ENCODE results near the gene NEK11. TPM values are rescaled to one million over a fixed set of nuclear protein-coding genes. Genes with fewer than 3 reads are reported as not detected.
A peak's percentile ranks its signal among the peaks of the same experiment; 100 is the strongest.

NEK11 gene
- total and polyA plus RNA-seq, 9 of the 15 experiments (the other 6 are each of a cell fraction or from before 2014, with no cell fraction given) = 0.28 to 1.5 (median 0.87) TPM

DNA sequence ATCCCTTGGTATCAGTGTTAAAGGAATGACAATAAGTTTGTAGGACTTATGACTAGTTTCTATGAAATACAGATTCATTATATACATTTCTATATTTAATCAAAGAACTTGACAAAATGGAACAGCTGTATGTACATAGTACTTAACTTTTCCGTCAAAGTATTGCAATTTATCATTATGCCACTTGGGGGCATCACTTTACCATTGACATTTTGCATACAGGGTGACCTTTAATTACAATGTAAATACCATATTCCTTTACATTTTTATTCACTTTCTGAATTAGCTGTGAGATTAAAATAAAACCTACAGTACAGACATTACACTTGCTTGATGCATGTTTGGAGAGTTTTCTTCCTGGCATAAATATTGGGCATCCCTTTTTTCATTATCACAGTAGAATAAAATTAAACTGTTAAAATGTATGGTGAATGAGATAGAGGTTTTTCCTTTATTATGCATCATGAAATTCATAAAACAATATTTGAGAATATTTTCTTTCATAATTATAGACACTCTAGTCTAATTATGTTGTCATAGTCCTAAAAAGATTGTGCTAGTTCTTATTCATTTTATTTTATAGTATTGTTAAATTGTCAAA lies 6.9 kb downstream of the NEK11 start:
- H3K4me2 ChIP-seq (ENCODE audit: insufficient read depth, low read length) = no peak overlapping the region
- H3K79me2 ChIP-seq (ENCODE audit: control insufficient read depth, insufficient read depth, low read length) = no peaks in the 10 kb centered on the region
- no peaks in the 10 kb centered on the region for H3K36me3 ChIP-seq (ENCODE audit: control insufficient read depth, insufficient read depth, low read length)
- intact Hi-C loops (cut with micrococcal nuclease) (loop anchor here (2.0 kb wide), 1 partner anchor 995 kb away; no protein-coding TSS in a partner anchor), in situ Hi-C loops (cut with MboI) (loop anchor here (25.0 kb wide), 2 partner anchors 454 to 979 kb away; no protein-coding TSS in a partner anchor)
- no peaks in the 10 kb centered on the region for H4K20me1 ChIP-seq (replicated peaks; ENCODE audit: control insufficient read depth, insufficient read depth, low read length)
- no peak overlapping the region for H2AFZ ChIP-seq (ENCODE audit: low read depth, low read length)
- WGBS (ENCODE audit: insufficient coverage, low coverage, missing lambda C conversion rate) = 0% methylated on average over 1 of the region's 1 CpG
- no peak overlapping the region for H3K9ac ChIP-seq (ENCODE audit: insufficient read depth in 1 of 2, low read depth in 2 of 2, low read length in 2 of 2)
- FAIRE-seq = peak; percentile 77
- BruUV-seq (replicated peaks) = no TSS peak
- ChIA-PET POLR2A (no interaction called here), CTCF (ENCODE audit: low intra/inter-chr PET ratio) (interaction anchor here (1.2 kb wide), 1 partner anchor 996 kb away, joined by 4 read pairs; no protein-coding TSS in a partner anchor)
- no peaks in the 10 kb centered on the region for H3K9me1 ChIP-seq (ENCODE audit: control insufficient read depth, insufficient read depth, low read length)
- H3K27ac ChIP-seq (ENCODE audit: extremely low read depth, low read depth, low read length) = no peak overlapping the region
- no peaks in the 10 kb centered on the region for H3K9me3 ChIP-seq (replicated peaks; ENCODE audit: control insufficient read depth, insufficient read depth, low read depth, low read length)
- peak; percentile 69; the same call in 2 of the 3 replicates for ATAC-seq
- peak; percentile 18 to 57 (median 21) for DNase-seq (ENCODE audit: extremely low read depth in 1 of 4, low spot score in 3 of 4)
- no peaks in the 10 kb centered on the region for H3K4me1 ChIP-seq (replicated peaks in 1 of 2; ENCODE audit: control insufficient read depth in 2 of 2, insufficient read depth in 2 of 2, low read length in 2 of 2)
- H3K27me3 ChIP-seq (ENCODE audit: control insufficient read depth in 2 of 2, insufficient read depth in 2 of 2, low read length in 2 of 2) = no peaks in the 10 kb centered on the region
- no peak overlapping the region for H3K4me3 ChIP-seq
- no peak for TF ChIP-seq TRIM28 (IDR thresholded peaks at IDR 0.05)
- TF ChIP-seq CGGBP1 (CRISPR knock-in tag; IDR thresholded peaks at IDR 0.05) = no peak
- TF ChIP-seq EHMT2 (IDR thresholded peaks at IDR 0.05) = no peak
- TF ChIP-seq REST (IDR thresholded peaks at IDR 0.05; ENCODE audit: borderline replicate concordance) = peak; percentile 43; the same call in 1 of the 2 replicates
- no peak for TF ChIP-seq REST (CRISPR knock-in tag; IDR thresholded peaks at IDR 0.05; ENCODE audit: low read depth)
- no peak for TF ChIP-seq MXI1 (IDR thresholded peaks at IDR 0.05; ENCODE audit: low read depth, low read length)
- no peak for TF ChIP-seq GTF2F1 (IDR thresholded peaks at IDR 0.05; ENCODE audit: low read depth, low read length)
- TF ChIP-seq FOXK2 (conservative IDR thresholded peaks at IDR 0.05 in 1 of 2, IDR thresholded peaks at IDR 0.05 in 1 of 2; ENCODE audit: low read depth in 2 of 2) = 0 out of 4 replicates have a peak, but pooled peaks of 1 of the 2 experiments have one; percentile 17
- TF ChIP-seq FOSL1 (tag; conservative IDR thresholded peaks at IDR 0.05) = no peak
- no peak for TF ChIP-seq PYGO2 (tag; IDR thresholded peaks at IDR 0.05)
- no peak for TF ChIP-seq HDAC2 (IDR thresholded peaks at IDR 0.05)
- peak; percentile 27; the same call in 1 of the 2 replicates for TF ChIP-seq SMC3 (conservative IDR thresholded peaks at IDR 0.05; ENCODE audit: insufficient read depth, low read depth, low read length)
- TF ChIP-seq, protein P1, sequence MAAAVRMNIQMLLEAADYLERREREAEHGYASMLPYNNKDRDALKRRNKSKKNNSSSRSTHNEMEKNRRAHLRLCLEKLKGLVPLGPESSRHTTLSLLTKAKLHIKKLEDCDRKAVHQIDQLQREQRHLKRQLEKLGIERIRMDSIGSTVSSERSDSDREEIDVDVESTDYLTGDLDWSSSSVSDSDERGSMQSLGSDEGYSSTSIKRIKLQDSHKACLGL (CRISPR knock-in tag; IDR thresholded peaks at IDR 0.05; ENCODE audit: borderline replicate concordance, poor library complexity, severe bottlenecking) = no peak
- TF ChIP-seq SRSF7 (optimal IDR thresholded peaks at IDR 0.05; ENCODE audit: low read depth, low read length) = no peak
